Endothelial cell of hepatic sinusoid (primary cell): ENCODE data around the gene SERTAD2.

Source experiments
- in situ Hi-C: cut with HindIII; loops from 2 replicates; pipeline ENCODE4 v1.10.0; 2017; ENCODE audit warnings: low sequenced_read_pairs

SERTAD2 gene

GRCh38 chr2:64593035-64593655 lies 60.6 kb downstream of the SERTAD2 start:
- in situ Hi-C loops: no loop called here

GRCh38 chr2:64591188-64591587 lies 62.5 kb downstream of the SERTAD2 start:
- in situ Hi-C loops: no loop called here

GRCh38 chr2:64587561-64587960 lies 66.2 kb downstream of the SERTAD2 start:
- in situ Hi-C loops: no loop called here

- in situ Hi-C loops: no loop called here
These were observed 66.7 kb downstream of the SERTAD2 start for GRCh38 chr2:64586883-64587481.

GRCh38 chr2:64586054-64586453 lies 67.7 kb downstream of the SERTAD2 start:
- in situ Hi-C loops: no loop called here

- in situ Hi-C loops: no loop called here
These were observed 70.9 kb downstream of the SERTAD2 start for GRCh38 chr2:64582774-64583340.

- in situ Hi-C loops: no loop called here
These were observed 71.8 kb downstream of the SERTAD2 start for GRCh38 chr2:64581777-64582539.
